Skeletal muscle tissue (tissue), 4 donors: Measurements from ENCODE around the gene HIVEP1. TPM values are rescaled to one million over a fixed set of nuclear protein-coding genes. Genes with fewer than 3 reads are reported as not detected.

ENCODE experiments used
- H3K27ac ChIP-seq: one replicate; pipeline ENCODE4 v1.7.0; 2013; ENCODE audit warnings: mild to moderate bottlenecking, low read depth, low read length, inconsistent platforms
- H3K27me3 ChIP-seq, 3 donors: one replicate each; pipeline ENCODE4 v1.7.0; 2013; ENCODE audit warnings: low read length in 3 of 3; ENCODE audit not compliant: control insufficient read depth in 3 of 3, insufficient read depth in 3 of 3
- H3K36me3 ChIP-seq, 3 donors: one replicate each; pipeline ENCODE4 v1.7.0; 2013; ENCODE audit warnings: low read length in 3 of 3; ENCODE audit not compliant: control insufficient read depth in 3 of 3, insufficient read depth in 3 of 3
- H3K4me1 ChIP-seq, 3 donors: one replicate each; pipeline ENCODE4 v1.7.0; 2013; ENCODE audit warnings: low read length in 3 of 3, mild to moderate bottlenecking in 3 of 3; ENCODE audit not compliant: control insufficient read depth in 3 of 3, insufficient read depth in 3 of 3
- H3K4me3 ChIP-seq, 3 donors: one replicate each; pipeline ENCODE4 v1.7.0; 2013; ENCODE audit warnings: low read length in 3 of 3
- H3K9ac ChIP-seq, 3 donors: one replicate each; pipeline ENCODE4 v1.7.0; 2013; ENCODE audit warnings: low read length in 3 of 3, mild to moderate bottlenecking in 3 of 3, moderate library complexity in 2 of 3, low read depth in 1 of 3
- H3K9me3 ChIP-seq, 3 donors: one replicate each; pipeline ENCODE4 v1.7.0; 2013; ENCODE audit warnings: low read length in 3 of 3; ENCODE audit not compliant: control insufficient read depth in 3 of 3
- total RNA-seq: library from RNA; depleted of rRNA; stranded (reverse); fragments of >200 nt; gene quantifications from one replicate; pipeline ENCODE4 v1.2.3, GENCODE V29; 2014
- donor health status: Osteomylitis.

The HIVEP1 gene
- total RNA-seq, 1 donor from 2014 or later = 19.8 TPM

DNA sequence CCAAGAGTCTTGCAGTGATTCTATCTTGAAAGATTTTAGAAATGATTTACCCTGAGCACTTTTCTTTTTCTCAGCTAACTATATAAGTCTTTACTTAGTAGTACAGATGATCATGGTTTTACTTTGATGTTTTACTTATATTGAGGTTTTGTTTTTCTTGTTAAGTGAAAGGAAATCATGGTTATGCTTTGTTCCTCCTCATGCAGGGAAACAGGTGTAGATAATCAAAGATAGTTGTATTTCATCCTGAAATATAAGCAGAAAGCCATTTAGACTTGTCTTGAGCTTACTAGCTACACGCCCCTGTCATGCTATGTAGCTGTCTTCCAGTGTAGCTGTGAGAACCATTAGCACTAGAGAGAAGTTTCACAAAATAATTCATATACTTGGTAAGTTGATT lies 113.9 kb downstream of the HIVEP1 start:
- Histone ChIP-seq H3K9me3 (no peaks in the 10 kb centered on the region), H3K4me1 (no peaks in the 10 kb centered on the region), H3K27me3 (no peaks in the 10 kb centered on the region), H3K36me3 (peaks cover 9 to 10% (median 9%) of the 10 kb centered on the region in 3 donors), H3K9ac (no peak overlapping the region), H3K4me3 (no peak overlapping the region), H3K27ac (no peak overlapping the region)

DNA sequence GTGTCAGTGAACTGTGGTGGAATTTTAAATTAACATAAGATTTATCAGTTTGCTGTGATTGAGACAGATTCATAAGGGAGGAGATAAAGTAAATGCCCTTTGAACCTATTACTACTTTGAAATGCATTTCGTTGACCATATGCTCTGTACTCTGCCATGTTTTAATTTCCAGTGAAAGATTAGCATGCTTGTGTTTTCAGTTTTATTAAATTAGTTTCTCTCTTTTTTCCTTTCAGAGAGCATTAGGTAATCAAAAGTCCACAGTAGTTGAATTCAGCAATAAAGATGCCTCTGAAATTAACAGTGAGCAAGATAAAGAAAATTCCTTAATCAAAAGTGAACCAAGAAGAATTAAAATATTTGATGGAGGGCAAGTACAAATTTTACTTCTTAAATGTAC lies 117.4 kb downstream of the HIVEP1 start:
- no peak overlapping the region for H3K9ac ChIP-seq
- peaks cover 0 to 2% (median 0%) of the 10 kb centered on the region in 3 donors for H3K36me3 ChIP-seq
- no peaks in the 10 kb centered on the region for H3K9me3 ChIP-seq
- no peaks in the 10 kb centered on the region for H3K4me1 ChIP-seq
- no peak overlapping the region for H3K27ac ChIP-seq
- no peaks in the 10 kb centered on the region for H3K27me3 ChIP-seq
- H3K4me3 ChIP-seq = no peak overlapping the region

DNA sequence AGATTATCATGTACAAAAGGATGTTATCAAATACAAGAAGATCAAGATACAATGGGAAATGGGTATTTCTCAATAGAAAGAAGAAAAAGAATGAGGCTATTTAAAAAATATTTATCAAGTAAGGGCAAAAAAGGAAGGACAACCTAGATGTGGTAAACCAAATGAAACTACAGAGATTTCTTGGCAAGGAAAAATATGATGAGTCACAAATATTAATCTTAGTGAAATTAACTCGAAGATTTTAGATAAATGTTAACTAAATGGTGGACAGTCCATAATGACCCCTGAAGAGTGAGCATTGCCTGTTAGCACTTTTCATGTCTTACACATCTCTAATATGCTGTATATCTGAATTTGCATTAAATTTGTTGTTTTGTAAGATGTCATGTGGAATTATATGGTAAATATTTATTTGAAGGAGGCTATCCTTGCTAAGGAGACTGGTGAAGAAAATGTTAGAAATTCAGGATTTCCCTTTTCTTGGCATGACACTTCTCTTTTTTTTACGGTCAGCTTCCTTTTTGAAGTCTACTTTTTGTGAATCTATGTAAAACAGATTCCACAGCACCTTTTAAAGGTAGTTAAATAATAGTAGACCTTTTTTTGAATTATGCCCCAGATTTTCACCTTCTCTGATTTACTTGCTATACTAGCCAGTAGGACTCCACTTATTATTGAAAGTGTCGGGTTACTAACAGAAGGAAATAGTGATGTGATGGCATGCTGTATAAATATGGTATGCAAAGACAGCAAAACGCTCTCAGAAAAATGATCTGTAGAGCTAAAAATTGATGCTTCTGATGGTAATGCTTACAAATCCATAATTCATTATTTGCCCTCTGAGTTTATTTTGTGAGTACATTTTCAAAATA lies 120.5 kb downstream of the HIVEP1 start:
- H3K4me3 ChIP-seq = no peak overlapping the region
- no peaks in the 10 kb centered on the region for H3K27me3 ChIP-seq
- peaks cover 0 to 1% (median 0%) of the 10 kb centered on the region in 3 donors for H3K4me1 ChIP-seq
- H3K9ac ChIP-seq = no peak overlapping the region
- no peaks in the 10 kb centered on the region for H3K9me3 ChIP-seq
- no peak overlapping the region for H3K27ac ChIP-seq
- peaks cover 0 to 2% (median 0%) of the 10 kb centered on the region in 3 donors for H3K36me3 ChIP-seq

DNA sequence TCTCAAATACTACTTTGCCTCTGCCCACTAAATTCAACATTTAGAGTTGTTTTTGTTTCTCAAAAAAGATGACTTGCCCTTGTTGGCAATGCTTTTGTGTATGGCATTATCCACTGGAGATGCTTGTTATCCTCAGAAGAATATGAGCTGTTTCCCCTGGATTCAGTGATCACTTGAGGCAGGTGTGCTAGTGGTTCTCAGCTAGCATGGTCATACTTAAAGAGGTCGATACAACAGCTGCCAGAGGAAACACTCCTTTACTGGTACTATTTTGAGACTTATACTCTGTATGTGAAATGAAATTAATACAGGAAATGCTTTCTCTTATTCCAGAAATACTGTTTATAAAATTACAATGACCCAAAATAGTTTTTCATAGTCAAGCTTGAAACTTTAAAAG lies 122.5 kb downstream of the HIVEP1 start:
- peaks cover 0 to 2% (median 0%) of the 10 kb centered on the region in 3 donors for H3K4me1 ChIP-seq
- no peaks in the 10 kb centered on the region for H3K27me3 ChIP-seq
- H3K4me3 ChIP-seq = no peak overlapping the region
- H3K9ac ChIP-seq = no peak overlapping the region
- no peaks in the 10 kb centered on the region for H3K9me3 ChIP-seq
- H3K27ac ChIP-seq = no peak overlapping the region
- peaks cover 2 to 14% (median 3%) of the 10 kb centered on the region in 3 donors for H3K36me3 ChIP-seq

GRCh38 chr6:12134991-12135390 lies 122.9 kb downstream of the HIVEP1 start:
- H3K4me1 ChIP-seq = peaks cover 0 to 2% (median 0%) of the 10 kb centered on the region in 3 donors
- no peaks in the 10 kb centered on the region for H3K27me3 ChIP-seq
- no peaks in the 10 kb centered on the region for H3K9me3 ChIP-seq
- H3K9ac ChIP-seq = no peak overlapping the region
- peaks cover 4 to 15% (median 5%) of the 10 kb centered on the region in 3 donors for H3K36me3 ChIP-seq
- no peak overlapping the region for H3K27ac ChIP-seq
- no peak overlapping the region for H3K4me3 ChIP-seq

GRCh38 chr6:12136905-12137304 lies 124.8 kb downstream of the HIVEP1 start:
- Histone ChIP-seq H3K4me3 (no peak overlapping the region), H3K9me3 (no peaks in the 10 kb centered on the region)

GRCh38 chr6:12137480-12137879 lies 125.4 kb downstream of the HIVEP1 start:
- no peaks in the 10 kb centered on the region for H3K9me3 ChIP-seq
- no peak overlapping the region for H3K4me3 ChIP-seq
- H3K4me1 ChIP-seq = peaks cover 0 to 2% (median 0%) of the 10 kb centered on the region in 3 donors
- no peak overlapping the region for H3K27ac ChIP-seq
- H3K36me3 ChIP-seq = peaks cover 5 to 15% (median 11%) of the 10 kb centered on the region in 3 donors
- H3K27me3 ChIP-seq = no peaks in the 10 kb centered on the region
- no peak overlapping the region for H3K9ac ChIP-seq

More at GRCh38 chr6:12136905-12137304, 124.8 kb downstream of the HIVEP1 start:
- no peak overlapping the region for H3K27ac ChIP-seq
- no peak overlapping the region for H3K9ac ChIP-seq
- peaks cover 0 to 2% (median 0%) of the 10 kb centered on the region in 3 donors for H3K4me1 ChIP-seq
- no peaks in the 10 kb centered on the region for H3K27me3 ChIP-seq
- H3K36me3 ChIP-seq = peaks cover 5 to 15% (median 11%) of the 10 kb centered on the region in 3 donors

DNA sequence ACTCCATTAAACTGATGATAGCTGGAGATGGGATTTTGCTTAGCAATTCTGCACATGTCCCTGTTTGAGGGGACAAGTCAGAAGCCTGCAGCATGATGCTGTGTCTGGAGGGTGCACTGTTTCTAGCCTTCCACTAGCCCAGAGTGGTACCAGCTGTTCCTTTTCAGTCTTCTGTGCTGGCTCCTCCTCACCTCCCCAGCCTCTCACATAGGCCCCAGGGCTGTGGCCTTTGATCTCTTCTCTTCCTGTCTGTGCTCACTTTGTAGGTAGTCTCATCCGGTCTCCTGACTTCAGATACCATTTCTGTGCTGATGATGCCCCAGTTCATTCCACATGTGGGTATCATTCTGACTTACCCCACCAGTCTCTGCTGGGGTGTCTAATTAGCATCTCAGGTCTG lies 126.3 kb downstream of the HIVEP1 start:
- Histone ChIP-seq H3K36me3 (peaks cover 5 to 15% (median 11%) of the 10 kb centered on the region in 3 donors), H3K9ac (no peak overlapping the region), H3K27me3 (no peaks in the 10 kb centered on the region), H3K4me3 (no peak overlapping the region), H3K4me1 (peaks cover 0 to 2% (median 0%) of the 10 kb centered on the region in 3 donors), H3K27ac (no peak overlapping the region), H3K9me3 (no peaks in the 10 kb centered on the region)

GRCh38 chr6:12138936-12139335 lies 126.8 kb downstream of the HIVEP1 start:
- no peaks in the 10 kb centered on the region for H3K9me3 ChIP-seq
- H3K27ac ChIP-seq = no peak overlapping the region
- no peak overlapping the region for H3K9ac ChIP-seq
- peaks cover 5 to 15% (median 11%) of the 10 kb centered on the region in 3 donors for H3K36me3 ChIP-seq
- no peaks in the 10 kb centered on the region for H3K27me3 ChIP-seq
- no peak overlapping the region for H3K4me3 ChIP-seq
- H3K4me1 ChIP-seq = peaks cover 0 to 2% (median 0%) of the 10 kb centered on the region in 3 donors

- Histone ChIP-seq H3K9ac (no peak overlapping the region), H3K4me1 (no peaks in the 10 kb centered on the region)
Observed at GRCh38 chr6:12147557-12148316, 135.6 kb downstream of the HIVEP1 start.

More at GRCh38 chr6:12147557-12148316, 135.6 kb downstream of the HIVEP1 start:
- H3K9me3 ChIP-seq = no peaks in the 10 kb centered on the region
- no peak overlapping the region for H3K4me3 ChIP-seq
- H3K36me3 ChIP-seq = no peaks in the 10 kb centered on the region
- no peaks in the 10 kb centered on the region for H3K27me3 ChIP-seq
- no peak overlapping the region for H3K27ac ChIP-seq
